GM19099 (cell line): Measurements from ENCODE around the gene MIPOL1.

ENCODE experiments used
- POLR2A ChIP-seq: IDR thresholded peaks from 3 replicates; pipeline ENCODE4 v1.6.1; 2011; ENCODE audit warnings: low read depth; ENCODE audit not compliant: insufficient read length; ENCODE audit errors: extremely low read depth

MIPOL1 gene

GRCh38 chr14:37508503-37508902 is 310.8 kb downstream of the MIPOL1 start:
- no peak for TF ChIP-seq POLR2A

- no peak for TF ChIP-seq POLR2A
Observed at GRCh38 chr14:37512173-37512572, 314.4 kb downstream of the MIPOL1 start.

DNA sequence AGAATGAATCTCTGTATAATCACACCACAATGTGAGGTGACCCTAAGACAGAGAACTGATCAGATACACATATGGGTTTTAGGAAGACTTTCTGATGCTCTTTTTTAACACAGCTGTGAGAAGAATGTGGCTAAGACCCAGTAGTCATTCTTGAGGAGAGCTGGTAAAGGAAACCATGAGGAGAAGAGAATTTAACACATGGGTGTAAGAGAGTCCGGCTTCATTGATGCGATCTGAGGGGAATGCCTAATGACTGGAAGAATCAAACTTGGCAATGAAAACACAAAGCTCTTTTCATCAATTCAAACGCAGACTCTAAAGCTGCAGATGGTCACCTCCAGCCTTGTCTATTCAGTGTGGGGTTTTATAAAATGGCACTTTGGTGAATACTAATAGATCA is 318.0 kb downstream of the MIPOL1 start:
- no peak for TF ChIP-seq POLR2A

DNA sequence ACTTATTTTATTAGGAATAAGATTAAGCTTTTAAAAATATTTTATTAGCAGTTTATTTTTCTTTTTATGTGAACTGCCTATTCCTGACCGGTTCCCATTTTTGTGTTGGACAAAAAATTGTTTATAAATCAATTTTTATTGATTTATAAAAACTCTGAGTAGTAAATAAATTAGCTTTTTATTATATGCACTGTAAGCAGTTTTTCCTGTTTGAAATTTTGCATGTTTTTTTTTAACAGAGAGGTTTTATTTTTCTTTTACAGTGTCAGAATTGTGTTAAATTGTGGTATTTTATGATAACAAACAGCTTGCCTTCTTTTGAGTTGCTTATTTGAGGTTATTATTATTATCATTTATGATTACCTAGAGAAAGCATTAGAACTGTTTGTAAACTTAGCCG is 329.3 kb downstream of the MIPOL1 start:
- TF ChIP-seq POLR2A, result no peak

DNA sequence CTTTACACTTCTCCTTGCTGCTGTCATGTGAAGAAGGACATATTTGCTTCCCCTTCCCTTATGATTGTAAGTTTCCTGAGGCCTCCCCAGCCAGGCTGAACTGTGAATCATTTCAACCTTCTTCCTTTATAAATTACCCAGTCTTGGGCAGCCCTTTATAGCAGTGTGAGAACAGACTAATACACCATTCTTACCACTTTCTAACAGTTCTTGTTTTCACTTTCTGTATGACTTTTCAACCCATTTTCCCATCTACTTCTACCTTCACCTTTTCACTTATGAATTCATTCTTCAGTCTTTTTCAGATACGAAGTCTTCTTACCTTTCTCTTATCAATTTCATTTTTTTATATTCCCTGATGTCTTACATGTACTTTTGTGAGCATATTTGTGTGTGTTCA is 342.3 kb downstream of the MIPOL1 start:
- no peak for TF ChIP-seq POLR2A

GRCh38 chr14:37544407-37544806 is 346.7 kb downstream of the MIPOL1 start:
- no peak for TF ChIP-seq POLR2A

- no peak for TF ChIP-seq POLR2A
Observed at GRCh38 chr14:37545174-37545573, 347.4 kb downstream of the MIPOL1 start.

DNA sequence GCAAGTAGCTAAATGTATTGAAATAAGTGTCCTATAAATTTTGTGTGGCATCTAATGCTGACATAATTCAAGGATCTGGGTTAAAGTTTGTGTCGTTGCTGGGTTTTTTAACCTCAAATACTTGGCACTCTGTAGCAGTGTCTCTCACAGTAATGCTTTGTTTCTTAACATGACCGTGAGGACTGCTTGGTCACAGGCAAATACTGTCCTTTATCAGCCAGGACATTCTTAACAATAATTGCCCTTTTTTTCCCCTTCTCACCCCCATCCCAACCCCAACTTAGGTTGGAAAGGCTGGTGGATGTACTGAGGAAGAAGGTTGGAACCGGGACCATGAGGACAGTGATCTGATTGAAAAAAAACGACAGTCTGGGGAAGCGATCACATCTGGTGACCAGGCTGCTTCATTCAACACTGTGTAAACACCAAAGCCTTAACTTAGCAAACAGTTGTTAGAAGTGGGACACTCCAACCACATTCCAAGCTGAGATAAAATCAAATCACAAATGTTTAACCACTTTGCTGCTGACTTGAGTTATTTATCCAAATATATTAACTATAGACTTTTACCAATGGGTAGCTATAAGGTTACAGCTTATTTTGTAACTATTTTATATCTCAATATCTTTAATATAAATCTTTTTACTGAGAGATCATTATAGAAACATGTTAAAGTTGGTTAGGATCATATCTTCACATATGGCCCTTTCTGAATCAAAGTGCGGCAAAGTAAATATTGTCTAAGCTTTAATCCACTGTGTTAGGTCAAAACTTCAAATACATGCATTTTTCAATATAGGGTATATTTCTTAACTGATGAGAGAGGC is 349.1 kb downstream of the MIPOL1 start:
- TF ChIP-seq POLR2A, result no peak

GRCh38 chr14:37550511-37550910 is 352.8 kb downstream of the MIPOL1 start:
- TF ChIP-seq POLR2A, result no peak

DNA sequence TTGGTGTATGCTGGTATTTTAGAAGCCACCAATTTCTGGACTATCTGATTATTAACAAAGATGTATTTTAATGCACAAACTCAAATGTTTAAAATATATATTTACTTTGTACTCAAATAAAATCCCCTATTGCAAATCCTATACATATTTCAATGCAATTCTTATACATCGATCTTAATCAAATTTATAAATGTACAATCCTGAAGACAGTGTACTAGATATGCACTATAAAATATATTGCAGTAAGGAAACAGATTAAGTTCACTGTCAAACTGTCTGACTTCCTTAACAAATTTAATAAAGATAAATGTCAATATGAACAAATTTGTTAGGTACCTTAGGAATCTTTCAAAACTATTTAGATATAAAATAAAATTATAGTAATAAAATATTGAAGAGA is 353.4 kb downstream of the MIPOL1 start:
- TF ChIP-seq POLR2A, result no peak

- TF ChIP-seq POLR2A, result no peak
Observed at GRCh38 chr14:37553935-37554550, 356.3 kb downstream of the MIPOL1 start.

DNA sequence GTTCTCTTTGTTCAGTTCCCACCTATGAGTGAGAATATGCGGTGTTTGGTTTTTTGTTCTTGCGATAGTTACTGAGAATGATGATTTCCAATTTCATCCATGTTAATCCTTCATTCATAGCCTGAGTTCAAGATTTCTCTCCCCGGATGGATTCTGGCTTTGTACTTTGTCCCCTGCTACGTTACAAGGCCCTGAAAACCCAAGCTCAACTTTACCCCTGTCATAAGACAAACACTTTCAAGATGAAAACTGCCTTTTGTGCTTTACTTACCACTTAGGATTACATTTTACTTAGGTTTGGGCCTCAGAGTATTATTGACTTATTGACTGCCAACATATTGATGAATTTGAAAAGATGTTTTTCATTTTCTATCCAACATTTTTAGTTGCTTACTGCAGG is 361.0 kb downstream of the MIPOL1 start:
- TF ChIP-seq POLR2A, result no peak

DNA sequence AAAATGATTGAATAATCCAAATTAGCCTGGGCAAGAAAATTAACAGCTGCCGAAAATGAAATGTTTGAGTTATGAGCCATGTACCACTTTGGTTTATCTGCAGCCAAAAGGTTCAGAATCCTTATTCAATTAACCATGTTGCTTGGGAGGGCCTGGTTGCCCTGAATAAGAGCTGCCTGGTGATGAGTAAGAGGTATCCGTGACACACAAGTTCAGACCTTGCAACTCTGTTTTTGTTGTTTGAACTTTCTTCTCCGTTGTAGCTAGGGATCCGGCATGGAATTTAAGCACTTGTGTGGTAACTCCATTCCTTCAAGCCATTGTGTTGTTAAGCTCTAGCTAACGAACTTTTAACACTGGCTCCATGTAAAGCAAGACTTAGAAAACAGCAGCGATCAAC is 361.6 kb downstream of the MIPOL1 start:
- no peak for TF ChIP-seq POLR2A

- no peak for TF ChIP-seq POLR2A
Observed at GRCh38 chr14:37563189-37563588, 365.5 kb downstream of the MIPOL1 start.

DNA sequence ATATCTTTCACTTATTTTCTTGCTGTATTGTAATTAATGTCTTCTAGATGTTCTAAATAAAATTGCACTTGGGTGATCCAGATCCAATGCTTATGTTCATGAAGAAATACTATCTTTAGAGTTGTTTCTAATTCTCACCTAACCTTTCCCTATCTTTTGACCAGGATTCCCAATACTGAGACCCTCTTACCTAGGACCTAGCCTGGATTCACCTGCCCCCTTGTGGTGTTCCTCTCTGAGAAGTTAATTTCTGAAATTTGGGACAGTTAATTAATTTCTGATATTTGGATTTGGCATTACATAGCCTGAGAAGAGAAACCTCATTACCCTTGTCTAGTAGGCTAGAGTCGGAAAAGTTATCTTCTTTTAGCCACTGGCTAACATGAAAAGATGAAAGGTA is 367.8 kb downstream of the MIPOL1 start:
- TF ChIP-seq POLR2A, result no peak

GRCh38 chr14:37566811-37567371 is 369.2 kb downstream of the MIPOL1 start:
- no peak for TF ChIP-seq POLR2A

DNA sequence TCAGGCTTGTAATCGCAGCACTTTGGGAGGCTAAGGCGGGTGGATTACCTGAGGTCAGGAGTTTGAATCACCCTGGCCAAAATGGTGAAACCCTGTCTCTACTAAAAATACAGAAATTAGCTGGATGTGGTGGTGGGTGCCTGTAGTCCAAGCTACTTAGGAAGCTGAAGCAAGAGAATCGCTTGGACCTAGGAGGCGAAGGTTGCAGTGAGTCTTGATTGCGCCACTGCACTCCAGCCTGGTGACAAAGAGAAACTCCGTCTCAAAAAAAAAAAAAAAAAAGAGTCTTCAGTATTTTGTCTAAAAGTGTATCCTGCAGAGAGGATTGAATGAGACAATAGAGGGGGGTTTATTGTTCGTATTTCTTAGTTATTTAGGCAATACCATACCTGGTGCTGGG is 372.0 kb downstream of the MIPOL1 start:
- no peak for TF ChIP-seq POLR2A

DNA sequence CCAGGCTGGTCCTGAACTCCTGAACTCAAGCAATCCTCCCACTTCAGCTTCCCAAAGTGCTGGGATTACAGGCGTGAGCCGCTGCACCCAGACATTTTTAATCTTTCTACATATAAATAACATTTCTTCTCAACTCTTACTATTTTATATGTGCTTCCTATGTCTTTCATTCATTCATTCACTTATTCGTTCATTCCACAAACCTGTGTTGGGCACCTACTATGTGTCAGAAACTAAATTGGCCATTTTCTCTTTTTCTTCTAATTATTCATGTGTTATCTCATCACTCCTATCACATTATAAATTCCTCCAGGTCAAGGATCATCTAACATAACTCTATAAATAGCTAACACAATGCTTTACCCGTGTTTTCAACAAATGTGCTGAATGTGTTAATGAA is 373.7 kb downstream of the MIPOL1 start:
- TF ChIP-seq POLR2A, result no peak
